Omental fat pad (tissue), 4 donors: ENCODE results near the gene HS3ST3B1. TPM values are rescaled to one million over a fixed set of nuclear protein-coding genes. Genes with fewer than 3 reads are reported as not detected.

Source experiments
- ATAC-seq: fragments of 150-250 bp; one replicate; pipeline ENCODE4 v1.9.1; 2016; ENCODE audit warnings: mild to moderate bottlenecking, moderate library complexity; ENCODE audit not compliant: low FRiP score
- DNase-seq: peaks from one replicate; pipeline ENCODE4 v3.0.0-alpha.2; 2019; ENCODE audit warnings: low spot score
- CTCF ChIP-seq, 3 donors: fragments of 450-650 bp; IDR thresholded peaks; one replicate each; pipeline ENCODE4 v1.5.1; 2016 to 2017; ENCODE audit warnings: antibody characterized with exemption in 3 of 3, mild to moderate bottlenecking in 3 of 3, moderate library complexity in 2 of 3
- total RNA-seq, 4 donors: library from RNA; depleted of rRNA; stranded (reverse); fragments of >200 nt; gene quantifications; one replicate each; pipeline ENCODE4 v1.1.0, GENCODE V29; 2016

Gene HS3ST3B1
- total RNA-seq, 4 donors from 2014 or later, result 1.3 to 5.8 (median 4.8) TPM

GRCh38 chr17:14298221-14298946 lies 2.5 kb upstream of the HS3ST3B1 start:
- no peak for TF ChIP-seq CTCF (IDR thresholded peaks at IDR 0.05)
- no peak for DNase-seq
- no peak for ATAC-seq

- no peak for DNase-seq
- TF ChIP-seq CTCF (IDR thresholded peaks at IDR 0.05), result no peak
- no peak for ATAC-seq
These were observed 2.0 kb upstream of the HS3ST3B1 start for GRCh38 chr17:14298947-14299279.

- no peak for DNase-seq
- TF ChIP-seq CTCF (IDR thresholded peaks at IDR 0.05), result no peak
- ATAC-seq, result no peak
These were observed 1.4 kb upstream of the HS3ST3B1 start for GRCh38 chr17:14299280-14300141.

GRCh38 chr17:14301279-14302090 lies 604 bp downstream of the HS3ST3B1 start:
- DNase-seq (no peak), ATAC-seq (no peak)
- no peak for TF ChIP-seq CTCF (IDR thresholded peaks at IDR 0.05)

GRCh38 chr17:14302091-14302430 lies 1.2 kb downstream of the HS3ST3B1 start:
- TF ChIP-seq CTCF (IDR thresholded peaks at IDR 0.05), result no peak
- no peak for DNase-seq

GRCh38 chr17:14302431-14303099 lies 1.7 kb downstream of the HS3ST3B1 start:
- DNase-seq, result no peak
- peak in 2 of 3 donors; percentile 58 to 91 for TF ChIP-seq CTCF (IDR thresholded peaks at IDR 0.05)
- peak; percentile 70 for ATAC-seq

More at GRCh38 chr17:14302091-14302430, 1.2 kb downstream of the HS3ST3B1 start:
- ATAC-seq, result no peak
